SK-N-SH (cell line): Measurements from ENCODE around the gene ZNF2. TPM values are rescaled to one million over a fixed set of nuclear protein-coding genes. Genes with fewer than 3 reads are reported as not detected.
A peak's percentile ranks its signal among the peaks of the same experiment; 100 is the strongest.

Experiments used
- CTCF ChIA-PET: fragments of 300-600, 350-600 bp; formaldehyde crosslinking; extraction: SDS; loops from one replicate; lab custom pipeline; 2021; lab: Yijun Ruan, JAX
- POLR2A ChIA-PET: fragments of 350-600 bp; sonication (Branson Sonifier 250); formaldehyde crosslinking; extraction: SDS; loops from one replicate; lab custom pipeline; 2020; ENCODE audit warnings: antibody characterized with exemption, inconsistent platforms; lab: Yijun Ruan, JAX
- DNase-seq: peaks from one replicate; pipeline ENCODE4 v3.0.0; 2012
- H2AFZ ChIP-seq: fragments of 200-600 bp; sonication (generic); 2 replicates; pipeline ENCODE4 v1.8.1; 2016; ENCODE audit warnings: antibody characterized with exemption, mild to moderate bottlenecking, low read depth
- H3F3A ChIP-seq: fragments of 200-600 bp; sonication (generic); replicated peaks from 2 replicates; pipeline ENCODE3; 2016; ENCODE audit warnings: antibody characterized with exemption, mild to moderate bottlenecking; ENCODE audit not compliant: insufficient read depth
- H3K27ac ChIP-seq, 2 experiments: fragments of 200-500 bp in 1 of 2; fragments of 200-600 bp in 1 of 2; sonication (Bioruptor generic) in 1 of 2; sonication (generic), shearing (Covaris generic) in 1 of 2; 2 replicates each; pipeline versions ENCODE4 v1.5.1 to v1.6.1; 2014 to 2016; ENCODE audit warnings: low read depth in 2 of 2, inconsistent platforms in 1 of 2, low read length in 1 of 2, mild to moderate bottlenecking in 1 of 2, mixed read lengths in 1 of 2
- H3K27me3 ChIP-seq: fragments of 200-600 bp; sonication (generic), shearing (Covaris generic); 2 replicates; pipeline ENCODE4 v1.6.1; 2016; ENCODE audit warnings: mixed run types; ENCODE audit not compliant: insufficient read depth
- H3K36me3 ChIP-seq, 2 experiments: fragments of 200-500 bp in 1 of 2; fragments of 200-600 bp in 1 of 2; sonication (Bioruptor generic) in 1 of 2; sonication (generic) in 1 of 2; replicated peaks in 1 of 2; 2 replicates each; pipeline versions ENCODE3 to v1.5.1; 2014 to 2016; ENCODE audit warnings: low read length in 1 of 2, mild to moderate bottlenecking in 1 of 2; ENCODE audit not compliant: insufficient read depth in 2 of 2, control insufficient read depth in 1 of 2
- H3K4me1 ChIP-seq, 2 experiments: fragments of 200-500 bp in 1 of 2; fragments of 200-600 bp in 1 of 2; sonication (Bioruptor generic) in 1 of 2; sonication (generic), shearing (Covaris generic) in 1 of 2; 2 replicates each; pipeline versions ENCODE4 v1.5.1 to v1.6.1; 2014 to 2016; ENCODE audit warnings: low read depth in 1 of 2, low read length in 1 of 2, mixed run types in 1 of 2; ENCODE audit not compliant: insufficient read depth in 2 of 2, control insufficient read depth in 1 of 2
- H3K4me2 ChIP-seq: fragments of 200-600 bp; sonication (generic), shearing (Covaris generic); 2 replicates; pipeline ENCODE4 v1.6.1; 2017; ENCODE audit warnings: mixed run types
- H3K4me3 ChIP-seq, 2 experiments: fragments of 200-500 bp in 1 of 2; fragments of 200-600 bp in 1 of 2; sonication (Bioruptor generic) in 1 of 2; sonication (generic), shearing (Covaris generic) in 1 of 2; 2 replicates each; pipeline versions ENCODE4 v1.5.1 to v1.8.1; 2014 to 2016; ENCODE audit warnings: low read depth in 2 of 2, inconsistent platforms in 1 of 2, low read length in 1 of 2, mild to moderate bottlenecking in 1 of 2, mixed read lengths in 1 of 2, moderate library complexity in 1 of 2
- H3K79me2 ChIP-seq: fragments of 200-600 bp; sonication (generic); 2 replicates; pipeline ENCODE4 v1.8.1; 2017; ENCODE audit warnings: mild to moderate bottlenecking; ENCODE audit not compliant: insufficient read depth
- H3K9ac ChIP-seq: fragments of 200-600 bp; sonication (generic); 2 replicates; pipeline ENCODE4 v1.6.1; 2017; ENCODE audit warnings: mixed run types
- H3K9me2 ChIP-seq: fragments of 200-600 bp; sonication (generic); 2 replicates; pipeline ENCODE4 v1.6.1; 2017; ENCODE audit warnings: mixed run types
- H3K9me3 ChIP-seq: fragments of 200-600 bp; sonication (generic); 2 replicates; pipeline ENCODE4 v1.6.1; 2017; ENCODE audit warnings: mixed run types, mild to moderate bottlenecking, moderate library complexity
- H4K20me1 ChIP-seq: fragments of 200-600 bp; sonication (generic); 2 replicates; pipeline ENCODE4 v1.6.1; 2017; ENCODE audit warnings: mild to moderate bottlenecking, mixed run types; ENCODE audit not compliant: insufficient read depth
- EZH2phosphoT487 ChIP-seq: fragments of 200-600 bp; sonication (generic); IDR thresholded peaks from 2 replicates; pipeline ENCODE4 v1.6.1; 2017; ENCODE audit warnings: low read depth, mixed run types, mild to moderate bottlenecking, antibody characterized with exemption, moderate library complexity, borderline replicate concordance
- FOXJ3 ChIP-seq: sonication (generic); formaldehyde crosslinking; IDR thresholded peaks from 2 replicates; pipeline ENCODE4 v1.5.1; 2020; ENCODE audit warnings: mild to moderate bottlenecking, missing genetic modification reagents
- NFIC ChIP-seq: IDR thresholded peaks from 2 replicates; pipeline ENCODE4 v1.4.0; 2012; ENCODE audit warnings: borderline replicate concordance
- RCOR1 ChIP-seq: fragments of 150-350 bp; IDR thresholded peaks from 2 replicates; pipeline ENCODE4 v1.6.1; 2017; ENCODE audit warnings: antibody characterized with exemption, low read length
- SIN3A ChIP-seq: IDR thresholded peaks from 2 replicates; pipeline ENCODE4 v1.6.1; 2012; ENCODE audit warnings: low read depth, mild to moderate bottlenecking, low read length, moderate library complexity, borderline replicate concordance
- TAF1 ChIP-seq: IDR thresholded peaks from 2 replicates; pipeline ENCODE4 v1.6.1; 2012; ENCODE audit warnings: low read depth, mild to moderate bottlenecking, low read length, moderate library complexity, borderline replicate concordance
- TCF12 ChIP-seq: IDR thresholded peaks from 2 replicates; pipeline ENCODE4 v1.4.0; 2012
- WGBS: methylation state at CpG from one replicate; pipeline ENCODE4 v1.1.6; 2017; ENCODE audit warnings: low lambda C conversion rate; 5-methylcytosine and 5-hydroxymethylcytosine counted together
- polyA plus RNA-seq, 3 experiments: library from polyadenylated mRNA; depleted of rRNA; stranded (reverse); fragments of >200 nt; gene quantifications; 2 replicates each; pipeline ENCODE4 v1.2.3, GENCODE V29; 2012
- TF ChIP-seq, protein P1 (sequence below): IDR thresholded peaks from 2 replicates; pipeline ENCODE4 v1.4.0; 2012; ENCODE audit warnings: low read depth
- TF ChIP-seq, protein P2 (sequence below): IDR thresholded peaks from 2 replicates; pipeline ENCODE4 v1.6.1; 2012; ENCODE audit warnings: mild to moderate bottlenecking, low read depth, low read length, moderate library complexity
- TF ChIP-seq, protein P3 (sequence below): IDR thresholded peaks from 2 replicates; pipeline ENCODE4 v1.4.0; 2012; ENCODE audit warnings: low read depth, borderline replicate concordance
- TF ChIP-seq, protein P4 (sequence below): IDR thresholded peaks from 2 replicates; pipeline ENCODE4; 2012
- TF ChIP-seq, protein P5 (sequence below): IDR thresholded peaks from 2 replicates; pipeline ENCODE4 v1.4.0; 2012; ENCODE audit warnings: low read depth, borderline replicate concordance
- TF ChIP-seq, protein P6 (sequence below): fragments of 200-600 bp; sonication (generic); IDR thresholded peaks from 2 replicates; pipeline ENCODE4 v1.6.1; 2017; ENCODE audit warnings: antibody characterized with exemption, mild to moderate bottlenecking, moderate library complexity

Gene ZNF2
- polyA plus RNA-seq, 1 of the 3 experiments (the other 2 are of a cell fraction): 1.6 TPM

DNA sequence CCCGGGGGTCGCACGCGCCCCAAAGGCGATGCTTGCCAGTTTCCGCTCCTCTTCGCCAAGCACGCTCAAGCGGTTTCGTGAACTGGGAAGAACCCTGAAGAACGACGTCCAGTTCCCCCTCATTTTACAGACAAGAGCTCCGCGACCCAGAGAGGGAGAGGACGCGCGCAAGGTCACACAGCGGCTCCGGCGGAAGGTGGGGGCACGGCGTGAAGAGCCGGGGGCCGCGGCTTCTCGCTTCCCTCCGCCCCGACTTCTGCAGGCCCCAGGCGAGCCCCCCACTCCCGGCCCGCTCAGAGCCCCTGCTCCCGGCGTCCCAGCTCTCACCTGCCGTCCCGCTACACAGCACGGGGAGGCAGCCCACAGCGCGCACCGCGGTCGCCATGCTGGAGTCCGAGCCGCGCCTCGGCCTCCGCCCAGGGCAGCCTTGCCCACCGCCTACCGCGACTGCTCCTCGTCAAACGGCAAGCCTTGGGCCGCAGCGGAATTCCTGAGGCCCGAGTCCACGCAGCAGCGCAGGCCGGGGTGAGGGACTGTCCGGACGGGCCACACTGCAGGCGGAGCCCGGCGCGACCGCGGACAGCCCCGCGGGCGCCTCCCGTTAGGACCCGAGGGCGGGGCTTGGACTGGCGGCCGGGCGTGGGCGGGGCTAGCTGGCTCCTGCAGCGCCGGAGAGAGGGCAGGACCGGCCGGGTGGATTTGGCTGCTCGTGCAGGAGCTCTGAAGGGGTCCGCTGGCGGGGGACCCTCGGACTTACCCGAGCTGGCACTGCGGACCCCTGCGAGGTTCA, 44.0 kb upstream of the ZNF2 start, which contains the start of gene MRPS5 (continued):
- TF ChIP-seq TAF1: peak; percentile 72; the same call in 1 of the 2 replicates
- TF ChIP-seq, protein P1, sequence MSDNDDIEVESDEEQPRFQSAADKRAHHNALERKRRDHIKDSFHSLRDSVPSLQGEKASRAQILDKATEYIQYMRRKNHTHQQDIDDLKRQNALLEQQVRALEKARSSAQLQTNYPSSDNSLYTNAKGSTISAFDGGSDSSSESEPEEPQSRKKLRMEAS: peak; percentile 51
- TF ChIP-seq, protein P2, sequence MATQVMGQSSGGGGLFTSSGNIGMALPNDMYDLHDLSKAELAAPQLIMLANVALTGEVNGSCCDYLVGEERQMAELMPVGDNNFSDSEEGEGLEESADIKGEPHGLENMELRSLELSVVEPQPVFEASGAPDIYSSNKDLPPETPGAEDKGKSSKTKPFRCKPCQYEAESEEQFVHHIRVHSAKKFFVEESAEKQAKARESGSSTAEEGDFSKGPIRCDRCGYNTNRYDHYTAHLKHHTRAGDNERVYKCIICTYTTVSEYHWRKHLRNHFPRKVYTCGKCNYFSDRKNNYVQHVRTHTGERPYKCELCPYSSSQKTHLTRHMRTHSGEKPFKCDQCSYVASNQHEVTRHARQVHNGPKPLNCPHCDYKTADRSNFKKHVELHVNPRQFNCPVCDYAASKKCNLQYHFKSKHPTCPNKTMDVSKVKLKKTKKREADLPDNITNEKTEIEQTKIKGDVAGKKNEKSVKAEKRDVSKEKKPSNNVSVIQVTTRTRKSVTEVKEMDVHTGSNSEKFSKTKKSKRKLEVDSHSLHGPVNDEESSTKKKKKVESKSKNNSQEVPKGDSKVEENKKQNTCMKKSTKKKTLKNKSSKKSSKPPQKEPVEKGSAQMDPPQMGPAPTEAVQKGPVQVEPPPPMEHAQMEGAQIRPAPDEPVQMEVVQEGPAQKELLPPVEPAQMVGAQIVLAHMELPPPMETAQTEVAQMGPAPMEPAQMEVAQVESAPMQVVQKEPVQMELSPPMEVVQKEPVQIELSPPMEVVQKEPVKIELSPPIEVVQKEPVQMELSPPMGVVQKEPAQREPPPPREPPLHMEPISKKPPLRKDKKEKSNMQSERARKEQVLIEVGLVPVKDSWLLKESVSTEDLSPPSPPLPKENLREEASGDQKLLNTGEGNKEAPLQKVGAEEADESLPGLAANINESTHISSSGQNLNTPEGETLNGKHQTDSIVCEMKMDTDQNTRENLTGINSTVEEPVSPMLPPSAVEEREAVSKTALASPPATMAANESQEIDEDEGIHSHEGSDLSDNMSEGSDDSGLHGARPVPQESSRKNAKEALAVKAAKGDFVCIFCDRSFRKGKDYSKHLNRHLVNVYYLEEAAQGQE: no peak
- TF ChIP-seq EZH2phosphoT487: no peak
- TF ChIP-seq, protein P3, sequence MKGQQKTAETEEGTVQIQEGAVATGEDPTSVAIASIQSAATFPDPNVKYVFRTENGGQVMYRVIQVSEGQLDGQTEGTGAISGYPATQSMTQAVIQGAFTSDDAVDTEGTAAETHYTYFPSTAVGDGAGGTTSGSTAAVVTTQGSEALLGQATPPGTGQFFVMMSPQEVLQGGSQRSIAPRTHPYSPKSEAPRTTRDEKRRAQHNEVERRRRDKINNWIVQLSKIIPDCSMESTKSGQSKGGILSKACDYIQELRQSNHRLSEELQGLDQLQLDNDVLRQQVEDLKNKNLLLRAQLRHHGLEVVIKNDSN: no peak

DNA sequence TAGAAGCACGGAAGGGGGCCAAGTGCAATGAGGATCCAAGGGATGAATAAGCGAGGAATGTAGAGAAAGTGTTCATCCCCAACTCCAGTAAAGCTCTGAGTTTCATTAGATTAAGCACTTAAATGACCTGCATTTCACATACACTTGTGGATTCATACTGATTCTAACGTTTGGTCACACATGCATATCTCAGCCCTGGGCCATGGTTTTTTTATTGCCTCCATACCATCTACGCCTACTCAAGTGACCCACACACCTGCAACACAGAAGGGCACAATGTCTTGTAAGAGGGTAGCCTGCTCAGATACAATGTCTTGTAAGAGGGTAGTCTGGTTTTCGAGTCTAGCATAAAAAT, 43.4 kb upstream of the ZNF2 start:
- Histone ChIP-seq H3K4me1 (peaks cover 0 to 3% of the 10 kb centered on the region in 2 experiments; a peak in 1 of 4 replicates), H3K27me3 (no peaks in the 10 kb centered on the region), H2AFZ (peak overlapping the region; percentile 93), H3K9me3 (no peaks in the 10 kb centered on the region), H3K79me2 (peaks cover 36% of the 10 kb centered on the region), H3K4me2 (peak overlapping the region; percentile 91)
- CTCF ChIA-PET: interaction anchor here (1.1 to 3.1 kb wide), 4 partner anchors 46 to 99 kb away, joined by 3 to 14 read pairs (median 8); no protein-coding TSS in a partner anchor
- WGBS: 18% methylated on average over 5 of the region's 5 CpGs
- TF ChIP-seq, protein P4, sequence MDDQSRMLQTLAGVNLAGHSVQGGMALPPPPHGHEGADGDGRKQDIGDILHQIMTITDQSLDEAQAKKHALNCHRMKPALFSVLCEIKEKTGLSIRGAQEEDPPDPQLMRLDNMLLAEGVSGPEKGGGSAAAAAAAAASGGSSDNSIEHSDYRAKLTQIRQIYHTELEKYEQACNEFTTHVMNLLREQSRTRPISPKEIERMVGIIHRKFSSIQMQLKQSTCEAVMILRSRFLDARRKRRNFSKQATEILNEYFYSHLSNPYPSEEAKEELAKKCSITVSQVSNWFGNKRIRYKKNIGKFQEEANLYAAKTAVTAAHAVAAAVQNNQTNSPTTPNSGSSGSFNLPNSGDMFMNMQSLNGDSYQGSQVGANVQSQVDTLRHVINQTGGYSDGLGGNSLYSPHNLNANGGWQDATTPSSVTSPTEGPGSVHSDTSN: no peak
- TF ChIP-seq, protein P3: no peak
- TF ChIP-seq NFIC (no peak), FOXJ3 (no peak), RCOR1 (no peak), SIN3A (no peak), TCF12 (no peak)
- TF ChIP-seq, protein P5, sequence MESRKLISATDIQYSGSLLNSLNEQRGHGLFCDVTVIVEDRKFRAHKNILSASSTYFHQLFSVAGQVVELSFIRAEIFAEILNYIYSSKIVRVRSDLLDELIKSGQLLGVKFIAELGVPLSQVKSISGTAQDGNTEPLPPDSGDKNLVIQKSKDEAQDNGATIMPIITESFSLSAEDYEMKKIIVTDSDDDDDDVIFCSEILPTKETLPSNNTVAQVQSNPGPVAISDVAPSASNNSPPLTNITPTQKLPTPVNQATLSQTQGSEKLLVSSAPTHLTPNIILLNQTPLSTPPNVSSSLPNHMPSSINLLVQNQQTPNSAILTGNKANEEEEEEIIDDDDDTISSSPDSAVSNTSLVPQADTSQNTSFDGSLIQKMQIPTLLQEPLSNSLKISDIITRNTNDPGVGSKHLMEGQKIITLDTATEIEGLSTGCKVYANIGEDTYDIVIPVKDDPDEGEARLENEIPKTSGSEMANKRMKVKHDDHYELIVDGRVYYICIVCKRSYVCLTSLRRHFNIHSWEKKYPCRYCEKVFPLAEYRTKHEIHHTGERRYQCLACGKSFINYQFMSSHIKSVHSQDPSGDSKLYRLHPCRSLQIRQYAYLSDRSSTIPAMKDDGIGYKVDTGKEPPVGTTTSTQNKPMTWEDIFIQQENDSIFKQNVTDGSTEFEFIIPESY: no peak
- TF ChIP-seq, protein P1: no peak
- TF ChIP-seq, protein P6, sequence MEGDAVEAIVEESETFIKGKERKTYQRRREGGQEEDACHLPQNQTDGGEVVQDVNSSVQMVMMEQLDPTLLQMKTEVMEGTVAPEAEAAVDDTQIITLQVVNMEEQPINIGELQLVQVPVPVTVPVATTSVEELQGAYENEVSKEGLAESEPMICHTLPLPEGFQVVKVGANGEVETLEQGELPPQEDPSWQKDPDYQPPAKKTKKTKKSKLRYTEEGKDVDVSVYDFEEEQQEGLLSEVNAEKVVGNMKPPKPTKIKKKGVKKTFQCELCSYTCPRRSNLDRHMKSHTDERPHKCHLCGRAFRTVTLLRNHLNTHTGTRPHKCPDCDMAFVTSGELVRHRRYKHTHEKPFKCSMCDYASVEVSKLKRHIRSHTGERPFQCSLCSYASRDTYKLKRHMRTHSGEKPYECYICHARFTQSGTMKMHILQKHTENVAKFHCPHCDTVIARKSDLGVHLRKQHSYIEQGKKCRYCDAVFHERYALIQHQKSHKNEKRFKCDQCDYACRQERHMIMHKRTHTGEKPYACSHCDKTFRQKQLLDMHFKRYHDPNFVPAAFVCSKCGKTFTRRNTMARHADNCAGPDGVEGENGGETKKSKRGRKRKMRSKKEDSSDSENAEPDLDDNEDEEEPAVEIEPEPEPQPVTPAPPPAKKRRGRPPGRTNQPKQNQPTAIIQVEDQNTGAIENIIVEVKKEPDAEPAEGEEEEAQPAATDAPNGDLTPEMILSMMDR: no peak
- TF ChIP-seq, all 33 proteins: peak for 0
- H3K4me3 ChIP-seq: peak overlapping the region; percentile 77 to 96
- H3K27ac ChIP-seq: peak overlapping the region in 1 of 2 experiments; percentile 94; a peak in 2 of 4 replicates
- peaks cover 3 to 6% of the 10 kb centered on the region in 2 experiments for H3K36me3 ChIP-seq
- H4K20me1 ChIP-seq: no peaks in the 10 kb centered on the region
- H3F3A ChIP-seq: no peaks in the 10 kb centered on the region
- POLR2A ChIA-PET: interaction anchor here (1.6 to 2.7 kb wide), 2 partner anchors 37 to 44 kb away, joined by 8 to 23 read pairs; partner anchors contain the start of genes ZNF2 and ZNF514
- no peaks in the 10 kb centered on the region for H3K9me2 ChIP-seq
- DNase-seq: no peak
- H3K9ac ChIP-seq: peak overlapping the region; percentile 97
